ENCODE measurements around the gene RNU1-2. TPM values are rescaled to one million over a fixed set of nuclear protein-coding genes. Genes with fewer than 3 reads are reported as not detected.

RNU1-2 gene
- total and polyA plus RNA-seq, 2 of the 8 experiments (the other 6 are each of a cell fraction or from before 2014, with no cell fraction given) = 145 to 1,303 TPM

DNA sequence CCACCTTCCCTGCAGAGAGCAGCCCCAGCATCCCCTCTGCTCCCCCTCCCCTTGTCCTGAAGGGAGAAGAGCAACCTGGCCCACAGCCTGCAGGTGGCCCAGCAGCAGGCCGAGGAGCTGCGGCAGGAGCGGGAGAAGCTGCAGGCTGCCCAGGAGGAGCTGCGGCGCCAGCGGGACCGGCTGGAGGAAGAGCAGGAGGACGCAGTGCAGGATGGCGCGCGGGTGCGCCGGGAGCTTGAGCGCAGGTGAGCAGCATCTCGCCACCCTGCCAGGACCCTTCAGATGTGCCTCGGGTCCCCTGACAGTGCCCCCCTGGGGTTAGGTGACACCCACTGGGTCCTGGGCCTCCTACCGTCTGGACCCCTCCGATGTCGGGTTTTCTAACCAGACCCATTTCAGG, 48.3 kb downstream of the RNU1-2 start:
- no peak overlapping the region for H3K23ac ChIP-seq (ENCODE audit: insufficient read length)
- H2BK5ac ChIP-seq (ENCODE audit: low read depth, low read length) = no peak overlapping the region
- WGBS, 2 experiments (ENCODE audit: extremely low coverage in 1 of 2, insufficient coverage in 1 of 2, insufficient read length in 1 of 2, insufficient replicate concordance in 2 of 2, low coverage in 1 of 2, low lambda C conversion rate in 2 of 2, missing lambda C conversion rate in 1 of 2) = 97% methylated on average over 5 of the region's 19 CpGs; no CpG with 5 or more reads in 1 of the 2 experiments
- H3K4ac ChIP-seq (replicated peaks; ENCODE audit: insufficient read length, low read depth, low read length) = no peak overlapping the region
- no peaks in the 10 kb centered on the region for H3K23me2 ChIP-seq (ENCODE audit: low read depth, low read length)
- H3K36me3 ChIP-seq (ENCODE audit: control insufficient read depth in 2 of 4, insufficient read depth in 4 of 4, low read length in 3 of 4) = peaks cover 2 to 30% (median 13%) of the 10 kb centered on the region in 4 experiments; a peak in 6 of 8 replicates
- CTCF ChIA-PET (ENCODE audit: partially characterized antibody) = interaction anchor here (0.7 to 0.9 kb wide), 2 partner anchors 13 to 28 kb away, joined by 3 to 5 read pairs; no protein-coding TSS in a partner anchor
- no peak overlapping the region for H3K14ac ChIP-seq (ENCODE audit: insufficient read length)
- no peaks in the 10 kb centered on the region for H4K20me1 ChIP-seq (replicated peaks in 1 of 2; ENCODE audit: control insufficient read depth in 1 of 2, insufficient read depth in 2 of 2, low read length in 2 of 2)
- no peak overlapping the region for H2BK120ac ChIP-seq (replicated peaks; ENCODE audit: low read depth, low read length)
- no peak for DNase-seq (ENCODE audit: low read depth in 1 of 2, low spot score in 2 of 2)
- no peak overlapping the region for H2AFZ ChIP-seq (ENCODE audit: low read length)
- no peak overlapping the region for H3K18ac ChIP-seq (ENCODE audit: extremely low read depth, low read length)
- H2BK12ac ChIP-seq (ENCODE audit: low read depth, low read length) = no peak overlapping the region
- H3K9me3 ChIP-seq (ENCODE audit: insufficient read depth in 2 of 2, low read depth in 1 of 2, low read length in 1 of 2) = no peaks in the 10 kb centered on the region
- no peak overlapping the region for H3K9ac ChIP-seq (replicated peaks in 1 of 4; ENCODE audit: extremely low read depth in 1 of 4, low read depth in 3 of 4, low read length in 3 of 4)
- H3K4me2 ChIP-seq (ENCODE audit: insufficient read depth in 1 of 2, low read depth in 2 of 2, low read length in 2 of 2) = no peak overlapping the region
- H2BK20ac ChIP-seq (ENCODE audit: low read length) = no peak overlapping the region
- H4K91ac ChIP-seq (replicated peaks; ENCODE audit: insufficient read length, low read length) = no peak overlapping the region
- no peak overlapping the region for H2BK15ac ChIP-seq (ENCODE audit: low read length)
- no peak overlapping the region for H4K5ac ChIP-seq (ENCODE audit: insufficient read length, low read depth, low read length)
- H3K79me1 ChIP-seq (ENCODE audit: low read depth, low read length) = no peaks in the 10 kb centered on the region
- no peak overlapping the region for H3K27ac ChIP-seq (ENCODE audit: low read depth, low read length)
- FAIRE-seq = no peak
- POLR2A ChIA-PET (ENCODE audit: partially characterized antibody) = interaction anchor here (0.9 kb wide), 1 partner anchor 14 kb away, joined by 3 read pairs; no protein-coding TSS in a partner anchor
- H3K4me3 ChIP-seq (ENCODE audit: extremely low read depth in 1 of 4, insufficient read depth in 2 of 4, low read depth in 3 of 4, low read length in 4 of 4) = no peak overlapping the region
- H4K8ac ChIP-seq (ENCODE audit: extremely low read depth, insufficient read depth, low read length) = no peak overlapping the region
- H3K4me1 ChIP-seq (replicated peaks in 1 of 4; ENCODE audit: control insufficient read depth in 3 of 4, insufficient read depth in 4 of 4, low read length in 3 of 4) = no peaks in the 10 kb centered on the region
- H2AK5ac ChIP-seq (ENCODE audit: low read depth, low read length) = no peak overlapping the region
- no peak overlapping the region for H3K56ac ChIP-seq (replicated peaks; ENCODE audit: insufficient read length, low read depth, low read length)
- no peaks in the 10 kb centered on the region for H3K79me2 ChIP-seq (ENCODE audit: control insufficient read depth in 1 of 2, insufficient read depth in 2 of 2, low read length in 2 of 2)
- no peaks in the 10 kb centered on the region for H3K27me3 ChIP-seq (replicated peaks in 1 of 4; ENCODE audit: control insufficient read depth in 3 of 4, extremely low read depth in 1 of 4, insufficient read depth in 3 of 4, low read length in 3 of 4)
- TF ChIP-seq BRCA1 (IDR thresholded peaks at IDR 0.05; ENCODE audit: low read depth, low read length) = no peak
- no peak for TF ChIP-seq CREB1 (IDR thresholded peaks at IDR 0.05)
- no peak for TF ChIP-seq JUN (IDR thresholded peaks at IDR 0.05; ENCODE audit: low read depth, low read length)
- TF ChIP-seq SIRT6 (IDR thresholded peaks at IDR 0.05; ENCODE audit: low read length) = no peak
- no peak for TF ChIP-seq SIX5 (IDR thresholded peaks at IDR 0.05; ENCODE audit: low read depth, low read length)
- TF ChIP-seq KDM4A (IDR thresholded peaks at IDR 0.05; ENCODE audit: low read depth, low read length, severe bottlenecking) = no peak
- no peak for TF ChIP-seq CBX5 (IDR thresholded peaks at IDR 0.05; ENCODE audit: low read depth, low read length)
- TF ChIP-seq CTBP2 (IDR thresholded peaks at IDR 0.05; ENCODE audit: borderline replicate concordance, insufficient read depth, insufficient read length, low read length) = no peak
- no peak for TF ChIP-seq SUZ12 (IDR thresholded peaks at IDR 0.05; ENCODE audit: low read length)
- TF ChIP-seq GABPA (IDR thresholded peaks at IDR 0.05; ENCODE audit: borderline replicate concordance, insufficient read depth, low read length) = no peak
- no peak for TF ChIP-seq BCL11A (IDR thresholded peaks at IDR 0.05; ENCODE audit: low read depth in 2 of 2, low read length in 2 of 2)
- no peak for TF ChIP-seq KDM1A (IDR thresholded peaks at IDR 0.05; ENCODE audit: borderline replicate concordance, low read length)

All from H1 (cell line).